ENCODE data around the gene FHL1. TPM values are rescaled to one million over a fixed set of nuclear protein-coding genes. Genes with fewer than 3 reads are reported as not detected.

FHL1 gene
- polyA plus RNA-seq, 3 donors: 0.75 to 4.0 (median 0.98) TPM

DNA sequence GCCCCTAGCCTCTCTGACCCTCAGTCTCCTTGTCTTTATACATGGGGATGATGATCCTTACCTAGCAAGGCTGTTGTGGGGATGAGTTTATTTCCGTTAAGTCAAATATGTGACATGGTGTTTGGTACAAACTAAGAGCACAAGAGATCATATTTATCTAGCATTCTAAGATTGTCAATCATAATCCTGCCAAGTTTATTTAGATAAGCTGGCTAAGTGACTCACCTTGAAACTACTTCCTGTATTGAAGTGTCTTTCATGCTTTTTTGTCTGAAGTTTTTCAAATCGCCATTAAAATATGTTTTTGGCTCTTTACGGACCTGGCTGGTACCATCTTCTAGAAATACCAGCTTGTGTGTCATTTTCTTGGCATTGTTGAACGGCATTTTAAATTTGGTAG, 73.2 kb downstream of the FHL1 start:
- no peak for DNase-seq
- intact Hi-C loops (cut with micrococcal nuclease): no loop called here
- Mint-ChIP-seq H3K27me3 (ENCODE audit: low read depth in 3 of 3) (peaks cover 0 to 5% (median 0%) of the 10 kb centered on the region in 3 donors), H3K27ac (no peak overlapping the region), H3K36me3 (peaks cover 54 to 55% of the 10 kb centered on the region in 2 donors), H3K4me3 (no peak overlapping the region), H3K9me3 (peaks cover 0 to 3% (median 0%) of the 10 kb centered on the region in 7 donors), H3K4me1 (no peaks in the 10 kb centered on the region)
- Histone ChIP-seq H3K4me2 (replicated peaks; ENCODE audit: extremely low read depth, low read length, poor library complexity, severe bottlenecking) (no peak overlapping the region), H3K79me2 (ENCODE audit: insufficient read depth, low read length) (no peaks in the 10 kb centered on the region), H4K20me1 (ENCODE audit: insufficient read depth, low read length) (no peaks in the 10 kb centered on the region), H3K36me3 (replicated peaks in 1 of 2; ENCODE audit: control insufficient read depth in 1 of 2, insufficient read depth in 2 of 2, low read length in 2 of 2) (peaks cover 47 to 80% of the 10 kb centered on the region in 2 donors), H3K9me3 (replicated peaks in 1 of 2; ENCODE audit: control insufficient read depth in 1 of 2, insufficient read depth in 1 of 2, low read length in 2 of 2) (no peaks in the 10 kb centered on the region), H3K9ac (ENCODE audit: insufficient read depth, low read length, poor library complexity, severe bottlenecking) (no peak overlapping the region), H2AFZ (ENCODE audit: insufficient read depth, low read depth, low read length, poor library complexity, severe bottlenecking) (no peak overlapping the region), H3K4me3 (replicated peaks in 1 of 3; ENCODE audit: low read depth in 2 of 3, low read length in 3 of 3) (no peak overlapping the region), H3K27ac (ENCODE audit: low read depth in 1 of 2, low read length in 2 of 2) (no peak overlapping the region), H3K27me3 (ENCODE audit: control insufficient read depth in 2 of 2, insufficient read depth in 2 of 2, low read length in 2 of 2) (no peaks in the 10 kb centered on the region), H3K4me1 (ENCODE audit: control insufficient read depth in 1 of 2, insufficient read depth in 2 of 2, low read length in 2 of 2) (no peaks in the 10 kb centered on the region)
- TF ChIP-seq, protein P1, sequence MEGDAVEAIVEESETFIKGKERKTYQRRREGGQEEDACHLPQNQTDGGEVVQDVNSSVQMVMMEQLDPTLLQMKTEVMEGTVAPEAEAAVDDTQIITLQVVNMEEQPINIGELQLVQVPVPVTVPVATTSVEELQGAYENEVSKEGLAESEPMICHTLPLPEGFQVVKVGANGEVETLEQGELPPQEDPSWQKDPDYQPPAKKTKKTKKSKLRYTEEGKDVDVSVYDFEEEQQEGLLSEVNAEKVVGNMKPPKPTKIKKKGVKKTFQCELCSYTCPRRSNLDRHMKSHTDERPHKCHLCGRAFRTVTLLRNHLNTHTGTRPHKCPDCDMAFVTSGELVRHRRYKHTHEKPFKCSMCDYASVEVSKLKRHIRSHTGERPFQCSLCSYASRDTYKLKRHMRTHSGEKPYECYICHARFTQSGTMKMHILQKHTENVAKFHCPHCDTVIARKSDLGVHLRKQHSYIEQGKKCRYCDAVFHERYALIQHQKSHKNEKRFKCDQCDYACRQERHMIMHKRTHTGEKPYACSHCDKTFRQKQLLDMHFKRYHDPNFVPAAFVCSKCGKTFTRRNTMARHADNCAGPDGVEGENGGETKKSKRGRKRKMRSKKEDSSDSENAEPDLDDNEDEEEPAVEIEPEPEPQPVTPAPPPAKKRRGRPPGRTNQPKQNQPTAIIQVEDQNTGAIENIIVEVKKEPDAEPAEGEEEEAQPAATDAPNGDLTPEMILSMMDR (IDR thresholded peaks at IDR 0.05): no peak
- no CpG with 5 or more reads among the region's 4 CpGs for WGBS (ENCODE audit: insufficient coverage)

DNA sequence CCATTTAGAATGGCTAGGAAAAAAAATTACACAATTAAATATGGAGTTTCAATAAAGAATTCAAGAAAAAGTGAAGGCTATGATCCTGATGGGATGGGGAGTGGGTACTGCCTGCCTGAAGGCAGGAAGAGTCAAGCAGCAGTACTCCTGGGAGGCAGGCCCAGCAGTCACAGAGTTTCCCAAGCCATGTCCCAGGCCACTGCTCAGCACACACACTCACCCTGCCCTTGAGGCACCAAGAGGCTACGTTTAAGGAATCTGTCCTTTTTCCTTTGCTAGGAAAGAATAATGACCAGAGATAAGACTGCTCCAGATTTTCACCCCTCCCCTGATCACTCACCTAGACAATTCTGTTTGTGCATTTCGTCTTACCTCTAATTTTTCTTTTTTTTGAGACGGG, 73.6 kb downstream of the FHL1 start:
- H3K36me3 ChIP-seq (replicated peaks in 1 of 2; ENCODE audit: control insufficient read depth in 1 of 2, insufficient read depth in 2 of 2, low read length in 2 of 2): peaks cover 47 to 84% of the 10 kb centered on the region in 2 donors
- TF ChIP-seq, protein P1 (IDR thresholded peaks at IDR 0.05): no peak

More for the DNA sequence above, 73.6 kb downstream of the FHL1 start:
- Histone ChIP-seq H3K4me2 (replicated peaks; ENCODE audit: extremely low read depth, low read length, poor library complexity, severe bottlenecking) (no peak overlapping the region), H3K27me3 (ENCODE audit: control insufficient read depth in 2 of 2, insufficient read depth in 2 of 2, low read length in 2 of 2) (no peaks in the 10 kb centered on the region), H3K79me2 (ENCODE audit: insufficient read depth, low read length) (no peaks in the 10 kb centered on the region), H3K9ac (ENCODE audit: insufficient read depth, low read length, poor library complexity, severe bottlenecking) (no peak overlapping the region), H3K9me3 (replicated peaks in 1 of 2; ENCODE audit: control insufficient read depth in 1 of 2, insufficient read depth in 1 of 2, low read length in 2 of 2) (no peaks in the 10 kb centered on the region), H2AFZ (ENCODE audit: insufficient read depth, low read depth, low read length, poor library complexity, severe bottlenecking) (no peak overlapping the region), H3K27ac (ENCODE audit: low read depth in 1 of 2, low read length in 2 of 2) (no peak overlapping the region), H3K4me1 (ENCODE audit: control insufficient read depth in 1 of 2, insufficient read depth in 2 of 2, low read length in 2 of 2) (no peaks in the 10 kb centered on the region), H4K20me1 (ENCODE audit: insufficient read depth, low read length) (no peaks in the 10 kb centered on the region), H3K4me3 (replicated peaks in 1 of 3; ENCODE audit: low read depth in 2 of 3, low read length in 3 of 3) (no peak overlapping the region)
- intact Hi-C loops (cut with micrococcal nuclease): no loop called here
- Mint-ChIP-seq H3K9me3 (peaks cover 0 to 3% (median 0%) of the 10 kb centered on the region in 7 donors), H3K4me1 (no peaks in the 10 kb centered on the region), H3K27ac (peak overlapping the region in 2 of 7 donors; percentile 1 to 4), H3K4me3 (no peak overlapping the region), H3K36me3 (peaks cover 54 to 59% of the 10 kb centered on the region in 2 donors), H3K27me3 (ENCODE audit: low read depth in 3 of 3) (peaks cover 0 to 5% (median 0%) of the 10 kb centered on the region in 3 donors)
- WGBS (ENCODE audit: insufficient coverage): no CpG with 5 or more reads among the region's 3 CpGs
- no peak for DNase-seq

All from CD14-positive monocyte (primary cell).